A673 (cell line): ENCODE measurements around the gene TMBIM6. TPM values are rescaled to one million over a fixed set of nuclear protein-coding genes. Genes with fewer than 3 reads are reported as not detected.

Source experiments
- BruUV-seq: library from RNA; stranded (reverse); fragments of 400-500 nt; replicated peaks from 2 replicates; lab custom pipeline; 2021; lab: Mats Ljungman, UMichigan
- CTCF ChIA-PET: fragments of 300-600 bp; sonication (Branson Sonifier 250); formaldehyde crosslinking; loops from one replicate; lab custom pipeline; 2022; ENCODE audit warnings: antibody characterized with exemption; lab: Charles Lee
- POLR2A ChIA-PET: fragments of 300-600 bp; sonication (Branson Sonifier 250); formaldehyde crosslinking; loops from one replicate; lab custom pipeline; 2022; ENCODE audit warnings: antibody characterized with exemption; ENCODE audit not compliant: low non-redundant PET; lab: Charles Lee
- DNase-seq: peaks from one replicate; pipeline ENCODE4 v3.0.0-alpha.2; 2015; ENCODE audit warnings: low spot score
- H3K27ac ChIP-seq: fragments of 200-600 bp; sonication (generic); 2 replicates; pipeline ENCODE4 v1.5.1; 2016; ENCODE audit warnings: mixed run types, low read depth, mild to moderate bottlenecking, mixed read lengths, antibody characterized with exemption, low read length; ENCODE audit not compliant: poor library complexity, severe bottlenecking
- H3K27me3 ChIP-seq: fragments of 200-600 bp; sonication (generic); replicated peaks from 2 replicates; pipeline ENCODE4 v1.6.1; 2017; ENCODE audit warnings: mixed run types, low read depth, mild to moderate bottlenecking, mixed read lengths, antibody characterized with exemption, low read length; ENCODE audit not compliant: insufficient read depth, poor library complexity
- H3K36me3 ChIP-seq: fragments of 200-600 bp; sonication (generic); 2 replicates; pipeline ENCODE4 v1.6.1; 2016; ENCODE audit warnings: mixed run types, mild to moderate bottlenecking, mixed read lengths, antibody characterized with exemption, low read length; ENCODE audit not compliant: insufficient read depth, poor library complexity, severe bottlenecking
- H3K4me1 ChIP-seq: fragments of 200-600 bp; sonication (generic); 2 replicates; pipeline ENCODE4 v1.6.1; 2017; ENCODE audit warnings: mixed run types, mild to moderate bottlenecking, mixed read lengths, antibody characterized with exemption, low read length; ENCODE audit not compliant: insufficient read depth, poor library complexity, severe bottlenecking
- H3K4me3 ChIP-seq: fragments of 200-600 bp; sonication (generic); 2 replicates; pipeline ENCODE4 v1.5.1; 2016; ENCODE audit warnings: low read depth, mixed run types, mild to moderate bottlenecking, mixed read lengths, low read length; ENCODE audit not compliant: poor library complexity, severe bottlenecking
- H3K9me3 ChIP-seq: fragments of 200-600 bp; sonication (generic); 2 replicates; pipeline ENCODE4 v1.6.1; 2016; ENCODE audit warnings: mixed run types, low read depth, mild to moderate bottlenecking, mixed read lengths, antibody characterized with exemption, low read length; ENCODE audit not compliant: poor library complexity, severe bottlenecking
- EZH2 ChIP-seq: fragments of 200-600 bp; sonication (generic); IDR thresholded peaks from 2 replicates; pipeline ENCODE4 v1.6.1; 2017; ENCODE audit warnings: borderline replicate concordance, low read depth, mild to moderate bottlenecking, mixed read lengths, antibody characterized with exemption, low read length; ENCODE audit not compliant: poor library complexity, severe bottlenecking
- intact Hi-C: fragments of 100-400 bp; cut with micrococcal nuclease; formaldehyde crosslinking; loops from one replicate; pipeline ENCODE4 v1.10.0; 2022; ENCODE audit not compliant: unreplicated experiment
- total RNA-seq: library from RNA; stranded (reverse); gene quantifications from 2 replicates; pipeline ENCODE4 v1.2.3, GENCODE V29; 2021
- TF ChIP-seq, protein P1 (sequence below): fragments of 300-800, 200-600 bp; sonication (generic); conservative IDR thresholded peaks from 2 replicates; pipeline ENCODE4 v1.5.1; 2017; ENCODE audit warnings: low read depth, mild to moderate bottlenecking, antibody characterized with exemption, low read length, moderate library complexity, mixed read lengths

Gene TMBIM6
- total RNA-seq, 1 experiment from 2014 or later: 454 TPM

DNA sequence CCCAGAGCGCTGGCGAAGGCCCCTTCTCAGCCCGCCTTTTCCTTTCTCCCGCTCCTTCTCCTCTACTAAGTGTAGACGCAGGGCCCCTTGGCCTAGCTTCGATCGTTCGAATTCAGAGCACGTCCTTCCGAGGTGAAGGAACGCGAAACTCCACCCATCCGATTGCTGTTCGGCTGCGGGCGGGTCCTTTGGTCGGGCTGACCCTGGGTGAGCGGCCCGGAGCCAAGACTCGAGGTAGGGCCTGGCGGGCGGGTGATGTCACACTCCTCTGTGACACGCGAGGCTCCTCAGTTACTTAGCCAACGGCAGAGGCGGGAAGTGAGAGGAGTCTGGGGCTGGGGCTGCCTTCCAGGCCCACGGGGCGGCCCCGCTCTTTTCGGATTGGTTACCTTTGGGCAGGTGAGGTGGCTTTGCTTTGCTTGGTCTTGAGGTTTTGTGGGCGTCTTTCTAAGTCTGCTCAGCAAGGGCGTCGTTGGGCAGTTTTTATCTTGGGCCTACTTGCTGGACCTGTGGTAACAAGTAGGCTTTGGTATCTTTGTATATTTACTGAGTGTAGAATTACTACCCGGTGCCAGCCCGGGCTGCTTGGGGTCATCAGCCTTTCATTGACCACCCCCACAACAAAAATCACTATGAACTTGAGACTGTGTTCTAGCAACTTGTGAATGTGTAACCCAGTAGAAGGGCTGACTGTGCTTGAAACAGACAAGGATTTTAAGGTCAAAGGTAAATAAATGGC, 694 bp downstream of the TMBIM6 start:
- intact Hi-C loops: no loop called here
- CTCF ChIA-PET: interaction anchor here (0.6 to 1.6 kb wide), 11 partner anchors 20 to 119 kb away, joined by 3 to 6 read pairs (median 3); partner anchors contain the start of genes NCKAP5L and PRPF40B
- Histone ChIP-seq H3K9me3 (no peaks in the 10 kb centered on the region), H3K4me1 (peaks cover 14% of the 10 kb centered on the region), H3K4me3 (peak overlapping the region; percentile 91), H3K27ac (peak overlapping the region; percentile 95), H3K36me3 (no peaks in the 10 kb centered on the region), H3K27me3 (no peaks in the 10 kb centered on the region)
- DNase-seq: peak; percentile 72
- POLR2A ChIA-PET: interaction anchor here (0.6 to 1.4 kb wide), 4 partner anchors 62 to 185 kb away, joined by 3 to 6 read pairs (median 3); no protein-coding TSS in a partner anchor
- no peak for TF ChIP-seq EZH2
- TF ChIP-seq, protein P1, sequence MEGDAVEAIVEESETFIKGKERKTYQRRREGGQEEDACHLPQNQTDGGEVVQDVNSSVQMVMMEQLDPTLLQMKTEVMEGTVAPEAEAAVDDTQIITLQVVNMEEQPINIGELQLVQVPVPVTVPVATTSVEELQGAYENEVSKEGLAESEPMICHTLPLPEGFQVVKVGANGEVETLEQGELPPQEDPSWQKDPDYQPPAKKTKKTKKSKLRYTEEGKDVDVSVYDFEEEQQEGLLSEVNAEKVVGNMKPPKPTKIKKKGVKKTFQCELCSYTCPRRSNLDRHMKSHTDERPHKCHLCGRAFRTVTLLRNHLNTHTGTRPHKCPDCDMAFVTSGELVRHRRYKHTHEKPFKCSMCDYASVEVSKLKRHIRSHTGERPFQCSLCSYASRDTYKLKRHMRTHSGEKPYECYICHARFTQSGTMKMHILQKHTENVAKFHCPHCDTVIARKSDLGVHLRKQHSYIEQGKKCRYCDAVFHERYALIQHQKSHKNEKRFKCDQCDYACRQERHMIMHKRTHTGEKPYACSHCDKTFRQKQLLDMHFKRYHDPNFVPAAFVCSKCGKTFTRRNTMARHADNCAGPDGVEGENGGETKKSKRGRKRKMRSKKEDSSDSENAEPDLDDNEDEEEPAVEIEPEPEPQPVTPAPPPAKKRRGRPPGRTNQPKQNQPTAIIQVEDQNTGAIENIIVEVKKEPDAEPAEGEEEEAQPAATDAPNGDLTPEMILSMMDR: no peak
- no TSS peak for BruUV-seq

DNA sequence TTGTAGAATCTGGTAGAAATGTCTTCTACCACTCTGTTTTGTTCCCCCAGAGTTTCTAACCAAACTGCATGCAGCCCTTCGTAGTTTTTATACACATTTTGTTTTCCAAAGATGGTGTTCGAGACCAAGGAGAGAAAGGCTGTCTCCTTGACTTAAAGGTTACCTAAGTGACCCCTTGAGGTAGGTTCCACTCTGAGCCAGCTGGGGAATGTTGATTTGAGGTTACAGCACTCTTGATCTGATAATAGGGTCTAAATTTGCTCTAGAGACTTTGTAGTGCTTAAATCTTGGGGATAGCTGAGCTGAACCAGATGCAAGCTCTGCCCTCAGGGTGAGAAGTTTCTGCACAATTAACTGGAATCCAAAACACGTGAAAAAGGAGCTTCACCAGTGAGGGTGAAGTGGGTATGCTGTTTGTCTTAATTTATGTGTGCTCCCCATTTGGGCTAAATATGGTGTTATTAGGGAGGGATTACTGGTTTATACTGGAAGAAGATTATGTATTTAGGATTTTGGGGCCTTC, 3.1 kb downstream of the TMBIM6 start:
- intact Hi-C loops: no loop called here
- no peak for DNase-seq
- Histone ChIP-seq H3K4me3 (no peak overlapping the region), H3K36me3 (no peaks in the 10 kb centered on the region), H3K27me3 (no peaks in the 10 kb centered on the region), H3K27ac (no peak overlapping the region), H3K4me1 (peaks cover 14% of the 10 kb centered on the region), H3K9me3 (no peaks in the 10 kb centered on the region)
- BruUV-seq: no TSS peak
- POLR2A ChIA-PET: interaction anchor here (0.6 kb wide), 2 partner anchors 13 to 16 kb away, joined by 3 read pairs; no protein-coding TSS in a partner anchor
- CTCF ChIA-PET: interaction anchor here (0.6 kb wide), 1 partner anchor 16 kb away, joined by 4 read pairs; no protein-coding TSS in a partner anchor
- TF ChIP-seq, protein P1: no peak
- TF ChIP-seq EZH2: no peak

GRCh38 chr12:49748306-49748705, 6.9 kb downstream of the TMBIM6 start:
- CTCF ChIA-PET: no interaction called here
- intact Hi-C loops: no loop called here

More at GRCh38 chr12:49748306-49748705, 6.9 kb downstream of the TMBIM6 start:
- no peak for TF ChIP-seq EZH2
- TF ChIP-seq, protein P1: no peak
- no peak for DNase-seq
- H3K36me3 ChIP-seq: peaks cover 12% of the 10 kb centered on the region
- H3K9me3 ChIP-seq: no peaks in the 10 kb centered on the region
- no peaks in the 10 kb centered on the region for H3K27me3 ChIP-seq
- POLR2A ChIA-PET: no interaction called here
- no peak overlapping the region for H3K4me3 ChIP-seq
- H3K4me1 ChIP-seq: peaks cover 21% of the 10 kb centered on the region
- no TSS peak for BruUV-seq
- peak overlapping the region; percentile 45 for H3K27ac ChIP-seq
